HG03159 (cell line): ENCODE measurements around the gene IGFBP4.

Experiments
- ATAC-seq: cut with Tn5 transposase; IDR thresholded peaks from one replicate; pipeline ENCODE4 v1.9.1; 2021; ENCODE audit warnings: mild to moderate bottlenecking, moderate library complexity; ENCODE audit not compliant: unreplicated experiment

The IGFBP4 gene

GRCh38 chr17:40486522-40487370, 43.5 kb downstream of the IGFBP4 start:
- no peak for ATAC-seq

GRCh38 chr17:40487371-40488020, 44.2 kb downstream of the IGFBP4 start:
- ATAC-seq = no peak

GRCh38 chr17:40490289-40490853, 47.1 kb downstream of the IGFBP4 start:
- ATAC-seq = no peak

- no peak for ATAC-seq
These were observed 47.7 kb downstream of the IGFBP4 start for GRCh38 chr17:40490982-40491381.

GRCh38 chr17:40491486-40491885, 48.2 kb downstream of the IGFBP4 start:
- no peak for ATAC-seq

GRCh38 chr17:40493697-40494096, 50.4 kb downstream of the IGFBP4 start:
- ATAC-seq = no peak

GRCh38 chr17:40495140-40495539, 51.9 kb downstream of the IGFBP4 start:
- no peak for ATAC-seq

GRCh38 chr17:40496170-40496569, 52.9 kb downstream of the IGFBP4 start:
- no peak for ATAC-seq

GRCh38 chr17:40496634-40497420, 53.6 kb downstream of the IGFBP4 start:
- ATAC-seq = no peak

GRCh38 chr17:40497695-40498094, 54.4 kb downstream of the IGFBP4 start:
- no peak for ATAC-seq

- no peak for ATAC-seq
These were observed 55.2 kb downstream of the IGFBP4 start for GRCh38 chr17:40498281-40499084.

- no peak for ATAC-seq
These were observed 56.4 kb downstream of the IGFBP4 start for GRCh38 chr17:40499551-40500189.

- ATAC-seq = no peak
These were observed 56.9 kb downstream of the IGFBP4 start for GRCh38 chr17:40500190-40500589.

- ATAC-seq = no peak
These were observed 57.5 kb downstream of the IGFBP4 start for GRCh38 chr17:40500709-40501108.

GRCh38 chr17:40501499-40501911, 58.3 kb downstream of the IGFBP4 start, which contains the start of gene TNS4:
Gene TNS4 (minus strand): TSS chr17:40501623. CDS start chr17:40496425, 5,198 bp downstream.
- ATAC-seq = no peak

GRCh38 chr17:40502716-40503115, 59.5 kb downstream of the IGFBP4 start:
- no peak for ATAC-seq

GRCh38 chr17:40503154-40503553, 59.9 kb downstream of the IGFBP4 start:
- no peak for ATAC-seq

- no peak for ATAC-seq
These were observed 63.5 kb downstream of the IGFBP4 start for GRCh38 chr17:40506786-40507185.
